Neuronal stem cell (in vitro differentiated cells): ENCODE measurements around the gene RFC5.

Experiments used
- DNase-seq: peaks from one replicate; pipeline ENCODE4 v3.0.0-alpha.2; 2013; ENCODE audit warnings: low spot score
- H2AFZ ChIP-seq: one replicate; pipeline ENCODE4 v1.6.1; 2013; ENCODE audit warnings: mild to moderate bottlenecking, low read length, inconsistent platforms
- H2AK5ac ChIP-seq: 2 replicates; pipeline ENCODE4 v1.6.1; 2013; ENCODE audit warnings: low read depth, mild to moderate bottlenecking, inconsistent platforms, low read length, moderate library complexity, mixed read lengths
- H2BK120ac ChIP-seq: 2 replicates; pipeline ENCODE4 v1.6.1; 2013; ENCODE audit warnings: low read depth, mild to moderate bottlenecking, inconsistent platforms, low read length, moderate library complexity, mixed read lengths
- H2BK12ac ChIP-seq: one replicate; pipeline ENCODE4 v1.6.1; 2013; ENCODE audit warnings: low read length, inconsistent platforms
- H2BK15ac ChIP-seq: 2 replicates; pipeline ENCODE4 v1.6.1; 2013; ENCODE audit warnings: mild to moderate bottlenecking, low read length, inconsistent platforms, mixed read lengths
- H2BK5ac ChIP-seq: one replicate; pipeline ENCODE4 v1.6.1; 2013; ENCODE audit warnings: inconsistent platforms, mild to moderate bottlenecking, low read length, moderate library complexity
- H3K14ac ChIP-seq: one replicate; pipeline ENCODE4 v1.6.1; 2013; ENCODE audit warnings: low read length, inconsistent platforms
- H3K18ac ChIP-seq: 2 replicates; pipeline ENCODE4 v1.6.1; 2013; ENCODE audit warnings: low read length, inconsistent platforms
- H3K23ac ChIP-seq: 2 replicates; pipeline ENCODE4 v1.6.1; 2013; ENCODE audit warnings: low read depth, mild to moderate bottlenecking, mixed read lengths, low read length, inconsistent platforms; ENCODE audit not compliant: poor library complexity
- H3K27ac ChIP-seq: replicated peaks from 3 replicates; pipeline ENCODE4 v1.5.1; 2013; ENCODE audit warnings: low read length, inconsistent platforms
- H3K27me3 ChIP-seq, 3 experiments: 2 replicates each; pipeline ENCODE4 v1.6.1; 2013; ENCODE audit warnings: low read length in 3 of 3, mild to moderate bottlenecking in 2 of 3, inconsistent platforms in 1 of 3, low read depth in 1 of 3, mixed read lengths in 1 of 3, moderate library complexity in 1 of 3; ENCODE audit not compliant: control insufficient read depth in 3 of 3, insufficient read depth in 3 of 3
- H3K36me3 ChIP-seq, 2 donors: replicated peaks in 1 of 2; 2 replicates each; pipeline ENCODE4 v1.6.1; 2013; ENCODE audit warnings: low read length in 2 of 2; ENCODE audit not compliant: control insufficient read depth in 2 of 2, insufficient read depth in 2 of 2
- H3K4ac ChIP-seq: 2 replicates; pipeline ENCODE4 v1.6.1; 2013; ENCODE audit warnings: inconsistent platforms, mild to moderate bottlenecking, low read length, moderate library complexity
- H3K4me1 ChIP-seq, 2 donors: 1 replicate in 1 of 2; 2 replicates in 1 of 2; pipeline ENCODE4 v1.6.1; 2013; ENCODE audit warnings: low read length in 2 of 2, low read depth in 1 of 2; ENCODE audit not compliant: control insufficient read depth in 2 of 2, insufficient read depth in 1 of 2
- H3K4me2 ChIP-seq: one replicate; pipeline ENCODE4 v1.6.1; 2013; ENCODE audit warnings: mild to moderate bottlenecking, low read length, inconsistent platforms; ENCODE audit not compliant: insufficient read depth, poor library complexity, severe bottlenecking
- H3K4me3 ChIP-seq, 2 donors: 2 replicates each; pipeline ENCODE4 v1.5.1; 2013; ENCODE audit warnings: low read length in 2 of 2, mild to moderate bottlenecking in 2 of 2, inconsistent platforms in 1 of 2, moderate library complexity in 1 of 2
- H3K79me1 ChIP-seq: one replicate; pipeline ENCODE4 v1.6.1; 2013; ENCODE audit warnings: low read depth, mild to moderate bottlenecking, inconsistent platforms, low read length, moderate library complexity
- H3K9ac ChIP-seq: one replicate; pipeline ENCODE4 v1.6.1; 2013; ENCODE audit warnings: mild to moderate bottlenecking, low read depth, low read length, inconsistent platforms; ENCODE audit not compliant: poor library complexity
- H3K9me3 ChIP-seq, 2 donors: replicated peaks in 1 of 2; 2 replicates each; pipeline versions ENCODE3 to v1.6.1; 2013; ENCODE audit warnings: low read length in 2 of 2, mild to moderate bottlenecking in 2 of 2, inconsistent platforms in 1 of 2, low read depth in 1 of 2, mixed read lengths in 1 of 2, moderate library complexity in 1 of 2; ENCODE audit not compliant: control insufficient read depth in 2 of 2, insufficient read depth in 1 of 2
- H4K8ac ChIP-seq: one replicate; pipeline ENCODE4 v1.6.1; 2013; ENCODE audit warnings: low read depth, mild to moderate bottlenecking, inconsistent platforms, low read length, moderate library complexity
- H4K91ac ChIP-seq: one replicate; pipeline ENCODE4 v1.6.1; 2013; ENCODE audit warnings: low read length, low read depth, mild to moderate bottlenecking, inconsistent platforms; ENCODE audit not compliant: poor library complexity
- WGBS, 2 donors: extraction: QIAGEN DNeasy Blood & Tissue Kit; methylation state at CpG; one replicate each; pipeline ENCODE4 v1.1.7; 2013; ENCODE audit warnings: missing lambda C conversion rate in 2 of 2, mixed read lengths in 1 of 2; ENCODE audit not compliant: insufficient read length in 2 of 2, insufficient replicate concordance in 1 of 2; ENCODE audit errors: extremely low coverage in 2 of 2; 5-methylcytosine and 5-hydroxymethylcytosine counted together

RFC5 gene

DNA sequence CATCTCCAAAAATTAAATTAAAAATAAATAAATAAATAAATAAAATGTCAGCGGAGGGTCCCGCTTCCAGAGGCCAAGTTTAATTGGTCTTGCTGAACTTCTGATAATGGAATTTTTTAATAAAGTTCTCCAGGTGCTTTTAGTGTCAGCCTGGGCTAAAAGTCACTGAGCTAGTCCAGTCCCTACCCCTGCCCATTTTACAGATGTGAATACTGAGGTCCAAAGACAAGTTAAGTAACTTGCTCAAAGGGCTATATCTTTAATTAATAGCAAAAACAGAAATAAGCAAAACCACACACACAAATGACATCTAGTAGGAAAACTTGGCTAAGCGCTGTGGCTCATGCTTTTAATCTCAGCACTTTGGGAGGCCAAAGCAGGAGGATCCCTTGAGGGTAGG, 5.6 kb upstream of the RFC5 start:
- no peak for DNase-seq
- no peak overlapping the region for H3K14ac ChIP-seq
- no peak overlapping the region for H2AK5ac ChIP-seq
- H4K91ac ChIP-seq, result no peak overlapping the region
- H3K4me1 ChIP-seq, result peaks cover 0 to 1% of the 10 kb centered on the region in 2 donors
- H3K36me3 ChIP-seq, result no peaks in the 10 kb centered on the region
- H3K4me2 ChIP-seq, result no peak overlapping the region
- H3K79me1 ChIP-seq, result no peaks in the 10 kb centered on the region
- H3K9me3 ChIP-seq, result no peaks in the 10 kb centered on the region
- no peak overlapping the region for H3K4ac ChIP-seq
- no CpG with 5 or more reads among the region's 3 CpGs for WGBS, 2 donors
- H3K4me3 ChIP-seq, result no peak overlapping the region
- H3K9ac ChIP-seq, result no peak overlapping the region
- H2BK15ac ChIP-seq, result no peak overlapping the region
- H3K27ac ChIP-seq, result no peak overlapping the region
- H2BK12ac ChIP-seq, result no peak overlapping the region
- no peak overlapping the region for H4K8ac ChIP-seq
- no peaks in the 10 kb centered on the region for H3K27me3 ChIP-seq
- no peak overlapping the region for H2AFZ ChIP-seq
- no peak overlapping the region for H3K23ac ChIP-seq
- no peak overlapping the region for H3K18ac ChIP-seq
- no peak overlapping the region for H2BK120ac ChIP-seq
- no peak overlapping the region for H2BK5ac ChIP-seq

DNA sequence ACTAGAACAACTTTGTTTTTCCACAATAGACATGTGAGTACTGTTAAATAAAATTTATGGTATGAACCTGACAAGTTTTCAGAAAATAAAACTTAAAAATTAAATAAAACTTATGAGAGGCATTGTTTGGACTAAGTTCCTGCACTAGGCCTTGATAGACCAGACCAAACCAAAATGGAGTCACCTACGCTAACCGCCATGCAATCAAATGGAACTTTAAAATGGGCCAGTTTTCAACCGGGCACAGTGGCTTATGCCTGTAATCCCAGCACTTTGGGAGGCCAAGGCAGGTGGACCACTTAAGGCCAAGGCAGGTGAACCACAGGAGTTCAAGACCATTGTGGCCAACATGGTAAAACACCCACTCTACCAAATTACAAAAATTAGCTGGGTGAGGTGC, 5.1 kb upstream of the RFC5 start:
- H2BK120ac ChIP-seq, result no peak overlapping the region
- no peak overlapping the region for H3K14ac ChIP-seq
- H4K8ac ChIP-seq, result no peak overlapping the region
- no peak overlapping the region for H4K91ac ChIP-seq
- no peak overlapping the region for H2BK12ac ChIP-seq
- WGBS, 2 donors, result no CpG with 5 or more reads among the region's 3 CpGs
- H3K4me2 ChIP-seq, result no peak overlapping the region
- no peak overlapping the region for H2AK5ac ChIP-seq
- no peaks in the 10 kb centered on the region for H3K36me3 ChIP-seq
- no peak overlapping the region for H3K4me3 ChIP-seq
- no peaks in the 10 kb centered on the region for H3K27me3 ChIP-seq
- H3K18ac ChIP-seq, result no peak overlapping the region
- H3K9ac ChIP-seq, result no peak overlapping the region
- DNase-seq, result no peak
- peaks cover 2 to 4% of the 10 kb centered on the region in 2 donors for H3K4me1 ChIP-seq
- H3K23ac ChIP-seq, result no peak overlapping the region
- H2BK15ac ChIP-seq, result no peak overlapping the region
- no peak overlapping the region for H2BK5ac ChIP-seq
- no peak overlapping the region for H2AFZ ChIP-seq
- no peak overlapping the region for H3K4ac ChIP-seq
- H3K9me3 ChIP-seq, result no peaks in the 10 kb centered on the region
- H3K27ac ChIP-seq, result no peak overlapping the region
- H3K79me1 ChIP-seq, result no peaks in the 10 kb centered on the region

DNA sequence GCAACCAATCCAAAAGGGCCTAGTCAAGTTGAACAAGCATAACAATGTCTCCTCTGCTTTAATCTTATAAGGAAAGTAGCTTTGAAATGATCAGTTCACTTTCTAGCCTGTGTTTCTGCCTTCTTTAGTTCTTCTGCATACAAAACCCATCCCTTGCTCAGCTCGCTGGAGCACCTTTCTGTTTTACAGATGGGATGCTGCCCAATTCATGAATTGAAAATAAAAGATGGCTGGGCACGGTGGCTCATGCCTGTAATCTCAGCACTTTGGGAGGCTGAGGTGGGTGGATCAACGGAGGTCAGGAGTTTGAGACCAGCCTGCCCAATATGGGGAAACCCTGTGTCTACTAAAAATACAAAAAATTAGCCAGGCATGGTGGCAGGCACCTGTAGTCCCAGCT, 4.5 kb upstream of the RFC5 start:
- H2AFZ ChIP-seq, result no peak overlapping the region
- H3K23ac ChIP-seq, result no peak overlapping the region
- H3K79me1 ChIP-seq, result no peaks in the 10 kb centered on the region
- no peaks in the 10 kb centered on the region for H3K9me3 ChIP-seq
- H4K91ac ChIP-seq, result no peak overlapping the region
- no peaks in the 10 kb centered on the region for H3K27me3 ChIP-seq
- no peak overlapping the region for H3K4me2 ChIP-seq
- no CpG with 5 or more reads among the region's 3 CpGs for WGBS, 2 donors
- H3K4ac ChIP-seq, result no peak overlapping the region
- H3K27ac ChIP-seq, result no peak overlapping the region
- H2BK12ac ChIP-seq, result no peak overlapping the region
- H2BK120ac ChIP-seq, result no peak overlapping the region
- H2BK15ac ChIP-seq, result no peak overlapping the region
- H2BK5ac ChIP-seq, result no peak overlapping the region
- no peak overlapping the region for H4K8ac ChIP-seq
- H3K9ac ChIP-seq, result no peak overlapping the region
- no peaks in the 10 kb centered on the region for H3K36me3 ChIP-seq
- H3K4me3 ChIP-seq, result no peak overlapping the region
- DNase-seq, result no peak
- no peak overlapping the region for H2AK5ac ChIP-seq
- no peak overlapping the region for H3K18ac ChIP-seq
- no peak overlapping the region for H3K14ac ChIP-seq
- H3K4me1 ChIP-seq, result peaks cover 2 to 4% of the 10 kb centered on the region in 2 donors

DNA sequence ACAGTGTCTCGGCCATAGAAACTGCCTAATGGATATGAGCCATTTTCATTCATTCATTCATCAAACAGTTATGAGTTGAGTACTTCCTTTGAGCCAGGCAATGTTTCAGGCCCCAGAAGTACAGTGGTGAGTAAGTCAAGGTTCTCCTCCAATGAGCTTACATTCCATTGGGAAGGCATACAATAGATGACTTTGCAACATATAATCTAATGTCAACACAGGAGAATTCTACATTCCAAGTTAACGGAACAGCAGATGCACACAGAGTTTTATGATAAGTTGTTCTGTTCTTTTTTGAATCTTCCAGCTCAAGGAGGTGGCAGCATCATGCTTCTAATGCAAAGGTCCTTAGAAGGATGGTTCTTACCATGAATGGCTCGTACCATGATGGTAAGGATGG, 3.2 kb upstream of the RFC5 start:
- Histone ChIP-seq H3K36me3 (peaks cover 4 to 7% of the 10 kb centered on the region in 2 donors), H3K23ac (no peak overlapping the region), H2AK5ac (no peak overlapping the region), H2BK12ac (no peak overlapping the region), H3K4me1 (peaks cover 4 to 6% of the 10 kb centered on the region in 2 donors), H4K91ac (no peak overlapping the region), H2AFZ (no peak overlapping the region), H2BK15ac (no peak overlapping the region), H4K8ac (no peak overlapping the region), H3K4me3 (no peak overlapping the region), H3K27me3 (no peaks in the 10 kb centered on the region), H3K79me1 (no peaks in the 10 kb centered on the region), H3K9ac (no peak overlapping the region), H2BK5ac (no peak overlapping the region), H3K27ac (no peak overlapping the region), H3K4me2 (no peak overlapping the region), H3K9me3 (no peaks in the 10 kb centered on the region), H3K18ac (no peak overlapping the region), H3K14ac (no peak overlapping the region), H3K4ac (no peak overlapping the region), H2BK120ac (no peak overlapping the region)
- DNase-seq, result no peak
- no CpG with 5 or more reads among the region's 3 CpGs for WGBS, 2 donors
